H9 (cell line): ENCODE results near the gene TLE6. TPM values are rescaled to one million over a fixed set of nuclear protein-coding genes. Genes with fewer than 3 reads are reported as not detected.

ENCODE experiments used
- DNase-seq: peaks from one replicate; pipeline ENCODE4 v3.0.0-alpha.2; 2017
- H2AFZ ChIP-seq: one replicate; pipeline ENCODE4 v1.6.1; 2013; ENCODE audit warnings: mild to moderate bottlenecking, low read length, control low read depth, moderate library complexity
- H2AK5ac ChIP-seq: 2 replicates; pipeline ENCODE4 v1.6.1; 2013; ENCODE audit warnings: low read length, control low read depth, mixed read lengths; ENCODE audit not compliant: insufficient read length
- H2BK120ac ChIP-seq: one replicate; pipeline ENCODE4 v1.6.1; 2013; ENCODE audit warnings: low read depth, mild to moderate bottlenecking, low read length, control low read depth, inconsistent platforms; ENCODE audit not compliant: poor library complexity, severe bottlenecking
- H2BK12ac ChIP-seq: 2 replicates; pipeline ENCODE4 v1.6.1; 2013; ENCODE audit warnings: low read length, control low read depth, mixed read lengths, low read depth; ENCODE audit not compliant: insufficient read length
- H2BK15ac ChIP-seq: 2 replicates; pipeline ENCODE4 v1.6.1; 2013; ENCODE audit warnings: low read depth, low read length, control low read depth
- H2BK20ac ChIP-seq: one replicate; pipeline ENCODE4 v1.6.1; 2013; ENCODE audit warnings: low read depth, mild to moderate bottlenecking, low read length, control low read depth, inconsistent platforms; ENCODE audit not compliant: poor library complexity, severe bottlenecking
- H2BK5ac ChIP-seq: 2 replicates; pipeline ENCODE4 v1.6.1; 2013; ENCODE audit warnings: low read length, control low read depth, mixed read lengths; ENCODE audit not compliant: insufficient read length
- H3K14ac ChIP-seq: 2 replicates; pipeline ENCODE4 v1.6.1; 2013; ENCODE audit warnings: low read length, control low read depth; ENCODE audit not compliant: insufficient read depth
- H3K18ac ChIP-seq: 2 replicates; pipeline ENCODE4 v1.6.1; 2013; ENCODE audit warnings: low read depth, mild to moderate bottlenecking, mixed read lengths, low read length, control low read depth; ENCODE audit not compliant: insufficient read length
- H3K23ac ChIP-seq: 2 replicates; pipeline ENCODE4 v1.6.1; 2013; ENCODE audit warnings: low read length, control low read depth, mixed read lengths, low read depth; ENCODE audit not compliant: insufficient read length
- H3K23me2 ChIP-seq: 2 replicates; pipeline ENCODE4 v1.6.1; 2013; ENCODE audit warnings: low read depth, mild to moderate bottlenecking, mixed read lengths, low read length, control low read depth; ENCODE audit not compliant: insufficient read length, poor library complexity, severe bottlenecking
- H3K27ac ChIP-seq: 2 replicates; pipeline ENCODE4 v1.5.1; 2013; ENCODE audit warnings: low read length, control low read depth, mixed read lengths, low read depth; ENCODE audit not compliant: insufficient read length
- H3K27me3 ChIP-seq: 2 replicates; pipeline ENCODE4 v1.6.1; 2013; ENCODE audit warnings: low read length, control low read depth, inconsistent platforms; ENCODE audit not compliant: insufficient read depth
- H3K4ac ChIP-seq: 2 replicates; pipeline ENCODE4 v1.6.1; 2013; ENCODE audit warnings: low read depth, mild to moderate bottlenecking, control low read depth, inconsistent platforms, low read length, moderate library complexity
- H3K4me1 ChIP-seq: 2 replicates; pipeline ENCODE4 v1.6.1; 2013; ENCODE audit warnings: low read length, control low read depth, inconsistent platforms; ENCODE audit not compliant: insufficient read depth
- H3K4me2 ChIP-seq: 2 replicates; pipeline ENCODE4 v1.6.1; 2013; ENCODE audit warnings: low read length, control low read depth, mixed read lengths; ENCODE audit not compliant: insufficient read length, insufficient read depth
- H3K56ac ChIP-seq: 2 replicates; pipeline ENCODE4 v1.6.1; 2013; ENCODE audit warnings: low read depth, mild to moderate bottlenecking, mixed read lengths, low read length, control low read depth; ENCODE audit not compliant: insufficient read length
- H3K79me1 ChIP-seq: 2 replicates; pipeline ENCODE4 v1.6.1; 2013; ENCODE audit warnings: low read depth, mild to moderate bottlenecking, moderate library complexity, low read length, control low read depth, inconsistent platforms; ENCODE audit not compliant: insufficient read depth, poor library complexity, severe bottlenecking
- H3K79me2 ChIP-seq: 2 replicates; pipeline ENCODE4 v1.6.1; 2013; ENCODE audit warnings: low read length, control low read depth, inconsistent platforms; ENCODE audit not compliant: insufficient read depth
- H3K9ac ChIP-seq: 2 replicates; pipeline ENCODE4 v1.6.1; 2013; ENCODE audit warnings: low read length, control low read depth, mixed read lengths; ENCODE audit not compliant: insufficient read length; ENCODE audit errors: extremely low read depth
- H3K9me3 ChIP-seq: one replicate; pipeline ENCODE4 v1.6.1; 2013; ENCODE audit warnings: low read depth, low read length, inconsistent platforms; ENCODE audit not compliant: control insufficient read depth
- H3T11ph ChIP-seq: one replicate; pipeline ENCODE4 v1.6.1; 2013; ENCODE audit warnings: mild to moderate bottlenecking, low read length, control low read depth, inconsistent platforms
- H4K20me1 ChIP-seq: one replicate; pipeline ENCODE4 v1.6.1; 2013; ENCODE audit not compliant: control insufficient read depth, insufficient read length, insufficient read depth
- H4K5ac ChIP-seq: 2 replicates; pipeline ENCODE4 v1.6.1; 2013; ENCODE audit warnings: low read depth, mild to moderate bottlenecking, mixed read lengths, low read length, control low read depth; ENCODE audit not compliant: insufficient read length
- H4K8ac ChIP-seq: replicated peaks from 2 replicates; pipeline ENCODE4 v1.6.1; 2013; ENCODE audit warnings: low read length, control low read depth, mixed read lengths, low read depth; ENCODE audit not compliant: insufficient read length
- H4K91ac ChIP-seq: 2 replicates; pipeline ENCODE4 v1.6.1; 2013; ENCODE audit warnings: low read depth, mild to moderate bottlenecking, moderate library complexity, mixed read lengths, low read length, control low read depth; ENCODE audit not compliant: insufficient read length
- H3K27ac Mint-ChIP-seq, 3 experiments: 2 replicates in 2 of 3; 3 replicates in 1 of 3; pipeline ENCODE4 v1.8.0; 2020 to 2021; ENCODE audit warnings: mixed read lengths in 3 of 3, mild to moderate bottlenecking in 1 of 3, moderate library complexity in 1 of 3
- H3K27me3 Mint-ChIP-seq: 2 replicates; pipeline ENCODE4 v1.8.0; 2021; ENCODE audit warnings: low read depth, mild to moderate bottlenecking, moderate library complexity, mixed read lengths
- H3K36me3 Mint-ChIP-seq, 3 experiments: 2 replicates in 2 of 3; 3 replicates in 1 of 3; pipeline ENCODE4 v1.8.0; 2020 to 2021; ENCODE audit warnings: low read depth in 3 of 3, mixed read lengths in 3 of 3; ENCODE audit not compliant: insufficient read depth in 1 of 3
- H3K4me1 Mint-ChIP-seq, 2 experiments: 2 replicates each; pipeline ENCODE4 v1.8.0; 2020; ENCODE audit warnings: mixed read lengths in 2 of 2
- H3K4me3 Mint-ChIP-seq, 2 experiments: 2 replicates in 1 of 2; 3 replicates in 1 of 2; pipeline ENCODE4 v1.8.0; 2020 to 2021; ENCODE audit warnings: mild to moderate bottlenecking in 2 of 2, mixed read lengths in 2 of 2, moderate library complexity in 1 of 2
- H3K9me3 Mint-ChIP-seq, 2 experiments: 2 replicates in 1 of 2; 3 replicates in 1 of 2; pipeline ENCODE4 v1.8.0; 2020; ENCODE audit warnings: mild to moderate bottlenecking in 2 of 2, mixed read lengths in 2 of 2, moderate library complexity in 1 of 2
- WGBS: extraction: QIAGEN DNeasy Blood & Tissue Kit; methylation state at CpG from one replicate; pipeline ENCODE4 v1.1.7; 2013; ENCODE audit warnings: missing lambda C conversion rate, low lambda C conversion rate, mixed read lengths; ENCODE audit not compliant: insufficient read length; ENCODE audit errors: extremely low coverage; 5-methylcytosine and 5-hydroxymethylcytosine counted together
- total RNA-seq: library from RNA; stranded (reverse); gene quantifications from 2 replicates; pipeline ENCODE4 v1.2.1, GENCODE V29; 2021
- TF ChIP-seq, protein P1 (sequence below): fragments of 200-600 bp; sonication (generic); conservative IDR thresholded peaks from 3 replicates; pipeline ENCODE4 v1.8.0; 2021; ENCODE audit warnings: antibody characterized with exemption, mild to moderate bottlenecking

Gene TLE6
- total RNA-seq, 1 experiment from 2014 or later, result 1.7 TPM

DNA sequence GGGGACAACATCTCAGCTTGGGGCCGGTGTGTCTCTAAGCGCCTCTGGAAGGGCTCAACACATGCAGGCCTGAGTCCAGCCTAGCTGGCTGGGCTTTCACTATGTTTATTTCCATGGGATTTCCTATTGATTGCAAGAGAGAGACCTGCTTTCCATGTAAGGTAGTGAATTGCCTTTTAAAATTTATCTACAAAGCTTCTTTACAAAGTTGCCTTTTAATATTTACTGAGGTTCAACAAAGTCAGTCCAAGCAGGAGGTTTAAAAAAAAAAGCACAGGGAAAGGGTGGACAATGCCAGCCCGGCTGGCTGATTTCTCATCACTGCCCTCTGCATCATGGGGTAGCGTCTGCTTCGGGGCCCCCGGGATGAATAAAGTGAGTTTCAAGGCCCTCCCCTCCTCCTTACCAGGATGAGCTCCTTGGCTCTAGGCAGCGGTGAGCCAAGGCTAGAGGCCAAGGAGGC lies 35.9 kb downstream of the TLE6 start:
- no peak overlapping the region for H4K91ac ChIP-seq
- H2BK5ac ChIP-seq, result no peak overlapping the region
- Mint-ChIP-seq H3K4me3 (no peak overlapping the region), H3K4me1 (peaks cover 3 to 18% of the 10 kb centered on the region in 2 experiments; a peak in 2 of 4 replicates), H3K27me3 (peaks cover 6% of the 10 kb centered on the region), H3K9me3 (no peaks in the 10 kb centered on the region), H3K27ac (no peak overlapping the region), H3K36me3 (no peaks in the 10 kb centered on the region)
- H3K9me3 ChIP-seq, result no peaks in the 10 kb centered on the region
- no peak overlapping the region for H2BK12ac ChIP-seq
- no peak overlapping the region for H3K4me2 ChIP-seq
- H2BK15ac ChIP-seq, result no peak overlapping the region
- no peak overlapping the region for H3K18ac ChIP-seq
- no peak overlapping the region for H3K14ac ChIP-seq
- no peak overlapping the region for H3K23ac ChIP-seq
- H2AK5ac ChIP-seq, result no peak overlapping the region
- H2BK20ac ChIP-seq, result no peak overlapping the region
- H3T11ph ChIP-seq, result no peak overlapping the region
- no peak overlapping the region for H2AFZ ChIP-seq
- H4K5ac ChIP-seq, result no peak overlapping the region
- no peaks in the 10 kb centered on the region for H3K4me1 ChIP-seq
- no peak overlapping the region for H3K56ac ChIP-seq
- H3K79me2 ChIP-seq, result no peaks in the 10 kb centered on the region
- no peak overlapping the region for H2BK120ac ChIP-seq
- H4K8ac ChIP-seq, result no peak overlapping the region
- WGBS, result no CpG with 5 or more reads among the region's 7 CpGs
- no peak overlapping the region for H3K9ac ChIP-seq
- no peaks in the 10 kb centered on the region for H3K79me1 ChIP-seq
- DNase-seq, result no peak
- no peak overlapping the region for H3K4ac ChIP-seq
- no peaks in the 10 kb centered on the region for H4K20me1 ChIP-seq
- H3K27me3 ChIP-seq, result no peaks in the 10 kb centered on the region
- H3K27ac ChIP-seq, result no peak overlapping the region
- peaks cover 2% of the 10 kb centered on the region for H3K23me2 ChIP-seq
- TF ChIP-seq, protein P1, sequence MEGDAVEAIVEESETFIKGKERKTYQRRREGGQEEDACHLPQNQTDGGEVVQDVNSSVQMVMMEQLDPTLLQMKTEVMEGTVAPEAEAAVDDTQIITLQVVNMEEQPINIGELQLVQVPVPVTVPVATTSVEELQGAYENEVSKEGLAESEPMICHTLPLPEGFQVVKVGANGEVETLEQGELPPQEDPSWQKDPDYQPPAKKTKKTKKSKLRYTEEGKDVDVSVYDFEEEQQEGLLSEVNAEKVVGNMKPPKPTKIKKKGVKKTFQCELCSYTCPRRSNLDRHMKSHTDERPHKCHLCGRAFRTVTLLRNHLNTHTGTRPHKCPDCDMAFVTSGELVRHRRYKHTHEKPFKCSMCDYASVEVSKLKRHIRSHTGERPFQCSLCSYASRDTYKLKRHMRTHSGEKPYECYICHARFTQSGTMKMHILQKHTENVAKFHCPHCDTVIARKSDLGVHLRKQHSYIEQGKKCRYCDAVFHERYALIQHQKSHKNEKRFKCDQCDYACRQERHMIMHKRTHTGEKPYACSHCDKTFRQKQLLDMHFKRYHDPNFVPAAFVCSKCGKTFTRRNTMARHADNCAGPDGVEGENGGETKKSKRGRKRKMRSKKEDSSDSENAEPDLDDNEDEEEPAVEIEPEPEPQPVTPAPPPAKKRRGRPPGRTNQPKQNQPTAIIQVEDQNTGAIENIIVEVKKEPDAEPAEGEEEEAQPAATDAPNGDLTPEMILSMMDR, result no peak
